Sigmoid colon (tissue), 7 donors: ENCODE data around the gene LRRC56. TPM values are rescaled to one million over a fixed set of nuclear protein-coding genes. Genes with fewer than 3 reads are reported as not detected.
A peak's percentile ranks its signal among the peaks of the same experiment; 100 is the strongest.

Experiments used
- DNase-seq: peaks from one replicate; pipeline ENCODE4 v3.0.0-alpha.2; 2019
- H3K27ac ChIP-seq, 4 donors: fragments of 200-600 bp; sonication (generic); one replicate each; pipeline ENCODE4 v1.5.1; 2016 to 2019; ENCODE audit warnings: mild to moderate bottlenecking in 1 of 4
- H3K27me3 ChIP-seq, 3 donors: fragments of 200-600 bp; sonication (generic); one replicate each; pipeline ENCODE4 v1.5.1; 2019; ENCODE audit warnings: mild to moderate bottlenecking in 1 of 3
- H3K36me3 ChIP-seq, 4 donors: fragments of 200-600 bp; sonication (generic); one replicate each; pipeline ENCODE4 v1.5.1; 2016 to 2019
- H3K4me1 ChIP-seq, 4 donors: fragments of 200-600 bp; sonication (generic); one replicate each; pipeline ENCODE4 v1.5.1; 2017 to 2019
- H3K4me3 ChIP-seq, 4 donors: fragments of 200-600 bp; sonication (generic); one replicate each; pipeline ENCODE4 v1.5.1; 2017 to 2019; ENCODE audit warnings: mild to moderate bottlenecking in 2 of 4, moderate library complexity in 1 of 4
- H3K9me3 ChIP-seq, 4 donors: fragments of 200-600 bp in 3 of 4; sonication (generic) in 3 of 4; one replicate each; pipeline versions ENCODE4 v1.5.1 to v1.6.1; 2013 to 2019
- CTCF ChIP-seq, 4 experiments: fragments of 450-650 bp in 3 of 4; fragments of 200-600 bp in 1 of 4; IDR thresholded peaks; one replicate each; pipeline ENCODE4 v1.5.1; 2016 to 2019; ENCODE audit warnings: antibody characterized with exemption in 4 of 4, mild to moderate bottlenecking in 3 of 4, moderate library complexity in 2 of 4
- EP300 ChIP-seq, 4 donors: sonication (generic); formaldehyde crosslinking; IDR thresholded peaks; one replicate each; pipeline ENCODE4 v1.6.1; 2017; ENCODE audit warnings: antibody characterized with exemption in 4 of 4
- POLR2A ChIP-seq, 2 donors: fragments of 450-650 bp; IDR thresholded peaks; one replicate each; pipeline ENCODE4 v1.6.1; 2016; ENCODE audit warnings: antibody characterized with exemption in 2 of 2, mild to moderate bottlenecking in 2 of 2, moderate library complexity in 2 of 2
- POLR2AphosphoS5 ChIP-seq, 4 donors: sonication (generic); formaldehyde crosslinking; IDR thresholded peaks; one replicate each; pipeline ENCODE4 v1.6.1; 2017; ENCODE audit warnings: antibody characterized with exemption in 4 of 4
- WGBS, 2 donors: extraction: QIAGEN DNeasy Blood & Tissue Kit; methylation state at CpG; one replicate each; pipeline ENCODE4 v1.1.7; 2013; 5-methylcytosine and 5-hydroxymethylcytosine counted together
- intact Hi-C: fragments of 100-400 bp; cut with DNase I; formaldehyde crosslinking; loops from one replicate; pipeline ENCODE4 v1.15.1; 2023
- polyA plus RNA-seq, 3 donors: library from polyadenylated mRNA; stranded (reverse); fragments of 200-250 nt; gene quantifications; one replicate each; pipeline ENCODE4 v1.2.3, GENCODE V29; 2013
- total RNA-seq, 4 donors: library from RNA; depleted of rRNA; stranded (reverse); fragments of >200 nt; gene quantifications; one replicate each; pipeline ENCODE4 v1.1.0, GENCODE V29; 2016
- donor health status: healthy with polysubstance abuse.
- donor health status: Bipolar disorder and iron deficiency.
- donor health status: healthy.

LRRC56 gene
- total and polyA plus RNA-seq, 7 donors: 0.14 to 5.9 (median 4.1) TPM; not detected in 3

- peaks cover 0 to 37% (median 33%) of the 10 kb centered on the region in 4 donors for H3K4me1 ChIP-seq
- TF ChIP-seq EP300 (IDR thresholded peaks at IDR 0.05): no peak
- no peak for TF ChIP-seq CTCF (IDR thresholded peaks at IDR 0.05)
- TF ChIP-seq POLR2AphosphoS5 (IDR thresholded peaks at IDR 0.05): no peak
- TF ChIP-seq POLR2A (IDR thresholded peaks at IDR 0.05): no peak
- H3K36me3 ChIP-seq: peaks cover 0 to 28% (median 22%) of the 10 kb centered on the region in 4 donors
- peaks cover 15 to 26% (median 18%) of the 10 kb centered on the region in 3 donors for H3K27me3 ChIP-seq
- 94 to 95% methylated on average over 37 of the region's 37 CpGs for WGBS, 2 donors
- peak overlapping the region; percentile 52 to 94 (median 80) for H3K4me3 ChIP-seq
- peak overlapping the region in 1 of 4 donors; percentile 84 for H3K27ac ChIP-seq
- intact Hi-C loops: loop anchor here (2.0 to 10.0 kb wide), 2 partner anchors 15 to 299 kb away; partner anchors contain the start of genes PSMD13 and SIRT3
- H3K9me3 ChIP-seq: no peaks in the 10 kb centered on the region
- no peak for DNase-seq
Observed at GRCh38 chr11:533586-534395, 3.5 kb upstream of the LRRC56 start.

- 5 to 9% methylated on average over 66 of the region's 66 CpGs for WGBS, 2 donors
- no peak for DNase-seq
- H3K27ac ChIP-seq: peak overlapping the region; percentile 52 to 84 (median 66)
Observed at GRCh38 chr11:534396-535209, 2.7 kb upstream of the LRRC56 start.

GRCh38 chr11:535210-535518 is 2.2 kb upstream of the LRRC56 start:
- peaks cover 17 to 32% (median 18%) of the 10 kb centered on the region in 3 donors for H3K27me3 ChIP-seq
- H3K4me3 ChIP-seq: peak overlapping the region; percentile 52 to 94 (median 80)
- H3K36me3 ChIP-seq: peaks cover 0 to 28% (median 22%) of the 10 kb centered on the region in 4 donors
- intact Hi-C loops: loop anchor here (2.0 to 10.0 kb wide), 2 partner anchors 16 to 300 kb away; partner anchors contain the start of genes PSMD13 and SIRT3
- TF ChIP-seq CTCF (IDR thresholded peaks at IDR 0.05) (no peak), EP300 (IDR thresholded peaks at IDR 0.05) (no peak), POLR2AphosphoS5 (IDR thresholded peaks at IDR 0.05) (no peak), POLR2A (IDR thresholded peaks at IDR 0.05) (no peak)
- H3K27ac ChIP-seq: peak overlapping the region; percentile 52 to 85 (median 83)
- DNase-seq: no peak
- no peaks in the 10 kb centered on the region for H3K9me3 ChIP-seq
- H3K4me1 ChIP-seq: peaks cover 0 to 37% (median 33%) of the 10 kb centered on the region in 4 donors
- WGBS, 2 donors: 1 to 2% methylated on average over 56 of the region's 56 CpGs

More at GRCh38 chr11:534396-535209, 2.7 kb upstream of the LRRC56 start:
- intact Hi-C loops: loop anchor here (2.0 to 10.0 kb wide), 2 partner anchors 16 to 300 kb away; partner anchors contain the start of genes PSMD13 and SIRT3
- Histone ChIP-seq H3K4me1 (peaks cover 0 to 37% (median 33%) of the 10 kb centered on the region in 4 donors), H3K9me3 (no peaks in the 10 kb centered on the region), H3K4me3 (peak overlapping the region; percentile 52 to 94 (median 80)), H3K36me3 (peaks cover 0 to 28% (median 22%) of the 10 kb centered on the region in 4 donors), H3K27me3 (peaks cover 15 to 27% (median 18%) of the 10 kb centered on the region in 3 donors)
- no peak for TF ChIP-seq CTCF (IDR thresholded peaks at IDR 0.05)
- TF ChIP-seq EP300 (IDR thresholded peaks at IDR 0.05): no peak
- no peak for TF ChIP-seq POLR2AphosphoS5 (IDR thresholded peaks at IDR 0.05)
- TF ChIP-seq POLR2A (IDR thresholded peaks at IDR 0.05): no peak

- intact Hi-C loops: loop anchor here (2.0 to 10.0 kb wide), 2 partner anchors 17 to 301 kb away; partner anchors contain the start of genes PSMD13 and SIRT3
- WGBS, 2 donors: 1% methylated on average over 97 of the region's 97 CpGs
- TF ChIP-seq CTCF (IDR thresholded peaks at IDR 0.05): no peak
- TF ChIP-seq POLR2A (IDR thresholded peaks at IDR 0.05): peak in 1 of 2 donors; percentile 50
- peak in 3 of 4 donors; percentile 70 to 86 (median 78) for TF ChIP-seq POLR2AphosphoS5 (IDR thresholded peaks at IDR 0.05)
Observed at GRCh38 chr11:535519-536454, 1.5 kb upstream of the LRRC56 start, which contains the start of gene HRAS. Gene HRAS (minus strand): TSS chr11:535576.

More at GRCh38 chr11:535519-536454, 1.5 kb upstream of the LRRC56 start, which contains the start of gene HRAS:
- Histone ChIP-seq H3K4me3 (peak within 1 kb of the TSS; percentile 57 to 94 (median 80)), H3K27me3 (peaks cover 18 to 39% (median 21%) of the 10 kb centered on the region in 3 donors), H3K27ac (peak within 1 kb of the TSS; percentile 82 to 88 (median 84)), H3K36me3 (peaks cover 0 to 28% (median 22%) of the 10 kb centered on the region in 4 donors), H3K9me3 (no peaks in the 10 kb centered on the region), H3K4me1 (peaks cover 0 to 37% (median 33%) of the 10 kb centered on the region in 4 donors)
- DNase-seq: peak; percentile 97
